ENCODE measurements around the gene SMYD3.

Gene SMYD3

DNA sequence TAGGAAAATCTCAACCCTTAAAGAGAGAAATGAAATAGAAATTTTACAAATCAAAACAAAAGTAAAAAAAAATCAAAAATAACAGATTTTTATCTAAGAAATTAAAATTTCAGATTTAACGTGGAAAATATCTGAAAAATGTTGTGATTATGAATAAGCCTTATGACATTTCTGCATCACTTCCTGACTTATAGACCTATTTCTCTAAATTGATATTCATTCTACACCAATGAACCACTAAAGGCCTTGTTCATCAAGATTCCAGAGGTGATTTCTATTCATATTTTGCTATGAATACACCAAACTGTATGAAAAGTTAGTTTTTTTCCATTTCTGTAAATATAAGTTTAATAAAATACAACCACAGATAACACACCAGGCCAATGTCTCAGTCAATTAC lies 261.5 kb downstream of the SMYD3 start:
- CTCF ChIA-PET, result interaction anchor here (0.7 to 1.2 kb wide), 2 partner anchors 232 to 234 kb away, joined by 4 to 5 read pairs; no protein-coding TSS in a partner anchor

DNA sequence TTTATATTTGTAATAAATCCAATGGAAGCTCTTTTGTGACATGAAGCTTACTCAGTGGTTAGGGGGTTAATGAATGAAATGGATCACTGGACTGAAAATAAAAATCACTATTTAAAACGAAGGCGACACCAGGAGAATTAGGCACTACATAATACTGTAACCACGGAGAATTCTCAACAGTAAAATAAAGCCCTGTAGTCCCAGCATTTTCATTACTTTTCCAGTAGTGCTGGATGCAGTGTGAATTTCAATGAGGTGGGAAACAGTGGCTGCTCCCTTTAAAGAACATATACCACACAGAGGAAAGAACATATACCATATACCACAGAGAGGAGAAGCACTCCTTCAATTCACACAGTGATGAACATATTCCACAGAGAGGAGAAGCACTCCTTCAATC lies 275.0 kb downstream of the SMYD3 start:
- DNase-seq, result no peak
- Histone ChIP-seq H3K4me1 (ENCODE audit: control extremely low read depth in 1 of 4, control insufficient read depth in 4 of 4, insufficient read depth in 4 of 4, low read length in 3 of 4) (peaks cover 0 to 1% (median 0%) of the 10 kb centered on the region in 4 experiments), H3K4me3 (ENCODE audit: control insufficient read depth in 1 of 7, extremely low read depth in 1 of 7, insufficient read depth in 4 of 7, low read depth in 2 of 7, low read length in 6 of 7) (no peak overlapping the region), H3K27me3 (replicated peaks in 2 of 5; ENCODE audit: control insufficient read depth in 4 of 5, insufficient read depth in 5 of 5, low read length in 4 of 5) (no peaks in the 10 kb centered on the region), H3K9me3 (ENCODE audit: control extremely low read depth in 1 of 5, control insufficient read depth in 4 of 5, insufficient read depth in 2 of 5, low read depth in 1 of 5, low read length in 4 of 5) (no peaks in the 10 kb centered on the region), H3K27ac (ENCODE audit: insufficient read depth in 1 of 2, low read depth in 1 of 2, low read length in 2 of 2, poor library complexity in 1 of 2, severe bottlenecking in 2 of 2) (no peak overlapping the region), H3K36me3 (ENCODE audit: control insufficient read depth in 4 of 4, insufficient read depth in 4 of 4, low read length in 3 of 4) (peaks cover 0 to 2% (median 0%) of the 10 kb centered on the region in 4 experiments)
- WGBS (ENCODE audit: insufficient coverage), result no CpG with 5 or more reads among the region's 3 CpGs
- POLR2A ChIA-PET, result no interaction called here
- CTCF ChIA-PET, result no interaction called here

More for the DNA sequence above, 261.5 kb downstream of the SMYD3 start:
- no peak overlapping the region for H3K27ac ChIP-seq (ENCODE audit: insufficient read depth in 1 of 2, low read depth in 1 of 2, low read length in 2 of 2, poor library complexity in 1 of 2, severe bottlenecking in 2 of 2)
- no peak for DNase-seq
- WGBS (ENCODE audit: insufficient coverage), result no CpG with 5 or more reads among the region's 1 CpG
- POLR2A ChIA-PET, result no interaction called here
- H3K4me1 ChIP-seq (ENCODE audit: control extremely low read depth in 1 of 4, control insufficient read depth in 4 of 4, insufficient read depth in 4 of 4, low read length in 3 of 4), result no peaks in the 10 kb centered on the region
- H3K9me3 ChIP-seq (ENCODE audit: control extremely low read depth in 1 of 5, control insufficient read depth in 4 of 5, insufficient read depth in 2 of 5, low read depth in 1 of 5, low read length in 4 of 5), result no peaks in the 10 kb centered on the region
- no peak overlapping the region for H3K4me3 ChIP-seq (ENCODE audit: control insufficient read depth in 1 of 7, extremely low read depth in 1 of 7, insufficient read depth in 4 of 7, low read depth in 2 of 7, low read length in 6 of 7)
- H3K36me3 ChIP-seq (ENCODE audit: control insufficient read depth in 4 of 4, insufficient read depth in 4 of 4, low read length in 3 of 4), result no peaks in the 10 kb centered on the region
- no peaks in the 10 kb centered on the region for H3K27me3 ChIP-seq (replicated peaks in 2 of 5; ENCODE audit: control insufficient read depth in 4 of 5, insufficient read depth in 5 of 5, low read length in 4 of 5)

GRCh38 chr1:246226041-246226440 lies 281.0 kb downstream of the SMYD3 start:
- Histone ChIP-seq H3K9me3 (ENCODE audit: control extremely low read depth in 1 of 5, control insufficient read depth in 4 of 5, insufficient read depth in 2 of 5, low read depth in 1 of 5, low read length in 4 of 5) (peaks cover 0 to 8% (median 2%) of the 10 kb centered on the region in 5 experiments), H3K36me3 (ENCODE audit: control insufficient read depth in 4 of 4, insufficient read depth in 4 of 4, low read length in 3 of 4) (peaks cover 0 to 4% (median 0%) of the 10 kb centered on the region in 4 experiments), H3K4me1 (ENCODE audit: control extremely low read depth in 1 of 4, control insufficient read depth in 4 of 4, insufficient read depth in 4 of 4, low read length in 3 of 4) (no peaks in the 10 kb centered on the region), H3K27ac (ENCODE audit: insufficient read depth in 1 of 2, low read depth in 1 of 2, low read length in 2 of 2, poor library complexity in 1 of 2, severe bottlenecking in 2 of 2) (no peak overlapping the region), H3K27me3 (replicated peaks in 2 of 5; ENCODE audit: control insufficient read depth in 4 of 5, insufficient read depth in 5 of 5, low read length in 4 of 5) (no peaks in the 10 kb centered on the region), H3K4me3 (ENCODE audit: control insufficient read depth in 1 of 7, extremely low read depth in 1 of 7, insufficient read depth in 4 of 7, low read depth in 2 of 7, low read length in 6 of 7) (no peak overlapping the region)
- WGBS (ENCODE audit: insufficient coverage), result no CpG with 5 or more reads among the region's 2 CpGs
- POLR2A ChIA-PET, result no interaction called here
- no peak for DNase-seq
- CTCF ChIA-PET, result no interaction called here

- Histone ChIP-seq H3K27ac (ENCODE audit: insufficient read depth in 1 of 2, low read depth in 1 of 2, low read length in 2 of 2, poor library complexity in 1 of 2, severe bottlenecking in 2 of 2) (no peak overlapping the region), H3K27me3 (replicated peaks in 2 of 5; ENCODE audit: control insufficient read depth in 4 of 5, insufficient read depth in 5 of 5, low read length in 4 of 5) (no peaks in the 10 kb centered on the region), H3K4me3 (ENCODE audit: control insufficient read depth in 1 of 7, extremely low read depth in 1 of 7, insufficient read depth in 4 of 7, low read depth in 2 of 7, low read length in 6 of 7) (no peak overlapping the region), H3K9me3 (ENCODE audit: control extremely low read depth in 1 of 5, control insufficient read depth in 4 of 5, insufficient read depth in 2 of 5, low read depth in 1 of 5, low read length in 4 of 5) (peaks cover 0 to 20% (median 8%) of the 10 kb centered on the region in 5 experiments), H3K4me1 (ENCODE audit: control extremely low read depth in 1 of 4, control insufficient read depth in 4 of 4, insufficient read depth in 4 of 4, low read length in 3 of 4) (peaks cover 0 to 28% (median 12%) of the 10 kb centered on the region in 4 experiments), H3K36me3 (ENCODE audit: control insufficient read depth in 4 of 4, insufficient read depth in 4 of 4, low read length in 3 of 4) (peaks cover 0 to 2% (median 0%) of the 10 kb centered on the region in 4 experiments)
- CTCF ChIA-PET, result interaction anchor here (0.8 to 1.0 kb wide), 5 partner anchors 13 to 103 kb away, joined by 3 read pairs; no protein-coding TSS in a partner anchor
- WGBS (ENCODE audit: insufficient coverage), result 99% methylated on average over 11 of the region's 14 CpGs
- POLR2A ChIA-PET, result interaction anchor here (0.5 kb wide), 1 partner anchor 31 kb away, joined by 3 read pairs; no protein-coding TSS in a partner anchor
- DNase-seq, result no peak
Observed at GRCh38 chr1:246221485-246222255, 285.4 kb downstream of the SMYD3 start.

DNA sequence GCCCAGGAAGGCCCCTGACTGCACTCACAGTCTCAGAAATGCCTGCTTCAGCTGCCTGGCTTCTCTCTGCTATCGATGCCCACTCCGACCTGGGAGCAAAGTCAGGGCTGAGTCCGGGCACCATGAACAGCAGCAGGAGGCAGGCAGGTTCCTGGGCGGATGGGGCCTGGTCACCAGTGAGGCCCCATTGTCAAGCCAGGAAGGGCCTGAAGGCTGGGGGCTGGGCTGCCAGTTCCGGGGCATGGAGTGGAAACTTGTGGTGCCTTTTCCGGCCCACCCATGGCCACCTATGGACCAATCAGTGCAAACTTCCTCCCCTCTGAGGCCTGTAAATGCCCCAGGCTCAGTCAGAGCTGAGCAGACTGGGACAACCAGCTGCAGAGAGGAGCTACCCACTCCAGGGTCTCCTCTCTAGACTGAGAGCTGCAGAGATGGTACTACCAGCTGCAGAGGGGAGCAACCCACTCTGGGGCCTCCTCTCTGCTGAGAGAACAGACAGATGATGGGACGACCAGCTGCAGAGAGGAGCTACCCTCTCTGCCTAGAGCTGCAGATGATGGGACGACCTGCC lies 286.5 kb downstream of the SMYD3 start:
- Histone ChIP-seq H3K9me3 (ENCODE audit: control extremely low read depth in 1 of 5, control insufficient read depth in 4 of 5, insufficient read depth in 2 of 5, low read depth in 1 of 5, low read length in 4 of 5) (peaks cover 0 to 20% (median 8%) of the 10 kb centered on the region in 5 experiments), H3K27me3 (replicated peaks in 2 of 5; ENCODE audit: control insufficient read depth in 4 of 5, insufficient read depth in 5 of 5, low read length in 4 of 5) (no peaks in the 10 kb centered on the region), H3K36me3 (ENCODE audit: control insufficient read depth in 4 of 4, insufficient read depth in 4 of 4, low read length in 3 of 4) (peaks cover 0 to 2% (median 0%) of the 10 kb centered on the region in 4 experiments), H3K4me3 (ENCODE audit: control insufficient read depth in 1 of 7, extremely low read depth in 1 of 7, insufficient read depth in 4 of 7, low read depth in 2 of 7, low read length in 6 of 7) (peak overlapping the region in 1 of 7 experiments; percentile 1), H3K27ac (ENCODE audit: insufficient read depth in 1 of 2, low read depth in 1 of 2, low read length in 2 of 2, poor library complexity in 1 of 2, severe bottlenecking in 2 of 2) (no peak overlapping the region), H3K4me1 (ENCODE audit: control extremely low read depth in 1 of 4, control insufficient read depth in 4 of 4, insufficient read depth in 4 of 4, low read length in 3 of 4) (peaks cover under 1 to 35% (median 16%) of the 10 kb centered on the region in 4 experiments)
- DNase-seq, result no peak
- CTCF ChIA-PET, result interaction anchor here (0.8 to 1.3 kb wide), 5 partner anchors 14 to 210 kb away, joined by 3 read pairs; no protein-coding TSS in a partner anchor
- 98% methylated on average over 7 of the region's 8 CpGs for WGBS (ENCODE audit: insufficient coverage)
- POLR2A ChIA-PET, result interaction anchor here (0.5 to 0.6 kb wide), 2 partner anchors 30 to 201 kb away, joined by 3 read pairs; no protein-coding TSS in a partner anchor

DNA sequence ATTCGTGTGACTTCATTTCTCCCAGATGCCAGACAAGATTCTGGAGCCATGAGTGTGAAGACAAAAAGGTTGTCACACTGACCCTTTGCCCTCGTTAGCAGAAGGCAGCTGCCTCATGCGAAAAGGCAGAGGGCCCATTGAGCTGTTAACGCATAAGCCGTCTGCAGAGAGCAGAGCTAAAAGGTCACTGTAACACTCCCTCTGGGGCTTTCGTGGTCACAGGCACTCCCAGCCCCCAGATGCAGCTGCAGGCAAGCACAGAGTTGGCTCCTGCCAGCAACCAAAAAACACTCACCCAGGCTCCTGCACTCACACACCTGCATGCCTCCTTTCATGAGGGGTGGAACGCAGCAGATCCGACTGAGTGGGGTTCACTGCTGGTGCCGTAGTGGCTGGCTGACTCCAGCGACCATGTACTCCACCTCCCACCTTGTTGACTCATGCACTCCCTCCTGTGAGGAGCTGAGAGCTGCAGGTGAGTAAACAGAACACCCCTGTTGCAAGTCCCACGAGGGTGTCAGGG lies 287.5 kb downstream of the SMYD3 start:
- H3K4me1 ChIP-seq (ENCODE audit: control extremely low read depth in 1 of 4, control insufficient read depth in 4 of 4, insufficient read depth in 4 of 4, low read length in 3 of 4), result peaks cover 3 to 45% (median 21%) of the 10 kb centered on the region in 4 experiments
- ChIA-PET CTCF (interaction anchor here (1.0 to 1.3 kb wide), 2 partner anchors 24 to 208 kb away, joined by 3 read pairs; no protein-coding TSS in a partner anchor), POLR2A (no interaction called here)
- no peak overlapping the region for H3K4me3 ChIP-seq (ENCODE audit: control insufficient read depth in 1 of 7, extremely low read depth in 1 of 7, insufficient read depth in 4 of 7, low read depth in 2 of 7, low read length in 6 of 7)
- H3K36me3 ChIP-seq (ENCODE audit: control insufficient read depth in 4 of 4, insufficient read depth in 4 of 4, low read length in 3 of 4), result peaks cover 0 to 2% (median 0%) of the 10 kb centered on the region in 4 experiments
- H3K27ac ChIP-seq (ENCODE audit: insufficient read depth in 1 of 2, low read depth in 1 of 2, low read length in 2 of 2, poor library complexity in 1 of 2, severe bottlenecking in 2 of 2), result no peak overlapping the region
- WGBS (ENCODE audit: insufficient coverage), result 73% methylated on average over 9 of the region's 11 CpGs
- H3K9me3 ChIP-seq (ENCODE audit: control extremely low read depth in 1 of 5, control insufficient read depth in 4 of 5, insufficient read depth in 2 of 5, low read depth in 1 of 5, low read length in 4 of 5), result peaks cover 0 to 20% (median 8%) of the 10 kb centered on the region in 5 experiments
- peak in 1 of 3 donors; percentile 58 for DNase-seq
- no peaks in the 10 kb centered on the region for H3K27me3 ChIP-seq (replicated peaks in 2 of 5; ENCODE audit: control insufficient read depth in 4 of 5, insufficient read depth in 5 of 5, low read length in 4 of 5)

Data from common myeloid progenitor, CD34-positive (primary cell).